Endodermal cell (in vitro differentiated cells): Measurements from ENCODE around the gene FAM47E. TPM values are rescaled to one million over a fixed set of nuclear protein-coding genes. Genes with fewer than 3 reads are reported as not detected.

ENCODE experiments used
- DNase-seq: peaks from one replicate; pipeline ENCODE4 v3.0.0-alpha.2; 2017
- H3K27ac ChIP-seq: 2 replicates; pipeline ENCODE4 v1.5.1; 2013; ENCODE audit warnings: mild to moderate bottlenecking, low read depth, low read length, moderate library complexity
- H3K27me3 ChIP-seq: 2 replicates; pipeline ENCODE4 v1.6.1; 2013; ENCODE audit warnings: mild to moderate bottlenecking, low read length, moderate library complexity; ENCODE audit not compliant: insufficient read depth, control insufficient read depth, poor library complexity, severe bottlenecking
- H3K36me3 ChIP-seq: 2 replicates; pipeline ENCODE4 v1.7.0; 2013; ENCODE audit warnings: mild to moderate bottlenecking, low read length, moderate library complexity; ENCODE audit not compliant: control insufficient read depth, insufficient read depth
- H3K4me1 ChIP-seq: one replicate; pipeline ENCODE4 v1.7.0; 2013; ENCODE audit warnings: low read length; ENCODE audit not compliant: control insufficient read depth, insufficient read depth
- H3K4me3 ChIP-seq: 2 replicates; pipeline ENCODE4 v1.5.1; 2013; ENCODE audit warnings: mild to moderate bottlenecking, low read length, moderate library complexity
- H3K9ac ChIP-seq: 2 replicates; pipeline ENCODE4 v1.6.1; 2013; ENCODE audit warnings: mild to moderate bottlenecking, low read length, moderate library complexity; ENCODE audit not compliant: poor library complexity, severe bottlenecking; ENCODE audit errors: extremely low read depth
- H3K9me3 ChIP-seq: 2 replicates; pipeline ENCODE4 v1.6.1; 2013; ENCODE audit warnings: mild to moderate bottlenecking, low read length, moderate library complexity; ENCODE audit not compliant: control insufficient read depth
- H3K27ac Mint-ChIP-seq: 2 replicates; pipeline ENCODE4 v1.8.0; 2020; ENCODE audit warnings: mixed read lengths
- H3K27me3 Mint-ChIP-seq: 2 replicates; pipeline ENCODE4 v1.8.0; 2021; ENCODE audit warnings: mild to moderate bottlenecking, mixed read lengths; ENCODE audit not compliant: insufficient read depth
- H3K36me3 Mint-ChIP-seq: 2 replicates; pipeline ENCODE4 v1.8.0; 2020; ENCODE audit warnings: low read depth, mixed read lengths
- H3K4me1 Mint-ChIP-seq: 2 replicates; pipeline ENCODE4 v1.8.0; 2020; ENCODE audit warnings: mixed read lengths
- H3K4me3 Mint-ChIP-seq: 2 replicates; pipeline ENCODE4 v1.8.0; 2020; ENCODE audit warnings: mild to moderate bottlenecking, moderate library complexity, mixed read lengths
- H3K9me3 Mint-ChIP-seq: 2 replicates; pipeline ENCODE4 v1.8.0; 2020; ENCODE audit warnings: mild to moderate bottlenecking, mixed read lengths
- CTCF ChIP-seq: fragments of 200-600 bp; sonication (generic); conservative IDR thresholded peaks from 2 replicates; pipeline ENCODE4 v1.5.0; 2021; ENCODE audit warnings: antibody characterized with exemption, mild to moderate bottlenecking
- WGBS, 2 experiments: methylation state at CpG; one replicate each; pipeline versions ENCODE4 v1.1.5 to v1.1.7; 2013; ENCODE audit warnings: missing lambda C conversion rate in 2 of 2, mixed read lengths in 1 of 2; ENCODE audit not compliant: insufficient coverage in 1 of 2, insufficient read length in 1 of 2; 5-methylcytosine and 5-hydroxymethylcytosine counted together
- total RNA-seq, 2 donors: library from RNA; stranded (reverse); fragmentation: NEBNext Ultra II Directional in 1 of 2; extraction: Animal tissue kit (Norgen Biotek cat#: 25700) in 1 of 2; gene quantifications; 2 replicates in 1 of 2; 3 replicates in 1 of 2; pipeline ENCODE4 v1.2.1, GENCODE V29; 2021

Gene FAM47E
- total RNA-seq, 2 donors from 2014 or later = 0.84 to 2.5 TPM

- no peaks in the 10 kb centered on the region for H3K36me3 ChIP-seq
- TF ChIP-seq CTCF = no peak
- no peak overlapping the region for H3K4me3 ChIP-seq
- peaks cover 5% of the 10 kb centered on the region for H3K9me3 ChIP-seq
- no peak overlapping the region for H3K27ac ChIP-seq
- H3K36me3 Mint-ChIP-seq = no peaks in the 10 kb centered on the region
- no peaks in the 10 kb centered on the region for H3K4me1 Mint-ChIP-seq
- DNase-seq = no peak
- peaks cover 14% of the 10 kb centered on the region for H3K9me3 Mint-ChIP-seq
- peaks cover 7% of the 10 kb centered on the region for H3K27me3 ChIP-seq
- H3K27ac Mint-ChIP-seq = no peak overlapping the region
- no peaks in the 10 kb centered on the region for H3K4me1 ChIP-seq
- peaks cover 25% of the 10 kb centered on the region for H3K27me3 Mint-ChIP-seq
- no peak overlapping the region for H3K9ac ChIP-seq
- H3K4me3 Mint-ChIP-seq = no peak overlapping the region
Observed at GRCh38 chr4:76298227-76298626, 46.7 kb downstream of the FAM47E start.

GRCh38 chr4:76300012-76300411, 48.5 kb downstream of the FAM47E start:
- Histone ChIP-seq H3K9ac (no peak overlapping the region), H3K27me3 (peaks cover 15% of the 10 kb centered on the region), H3K4me1 (no peaks in the 10 kb centered on the region), H3K9me3 (peaks cover 5% of the 10 kb centered on the region), H3K27ac (no peak overlapping the region), H3K4me3 (no peak overlapping the region), H3K36me3 (no peaks in the 10 kb centered on the region)
- no peaks in the 10 kb centered on the region for H3K4me1 Mint-ChIP-seq
- H3K27ac Mint-ChIP-seq = no peak overlapping the region
- peaks cover 14% of the 10 kb centered on the region for H3K9me3 Mint-ChIP-seq
- no peaks in the 10 kb centered on the region for H3K36me3 Mint-ChIP-seq
- WGBS, 2 experiments = 97 to 100% methylated on average over 3 to 4 of the region's 4 CpGs
- TF ChIP-seq CTCF = no peak
- DNase-seq = no peak
- no peak overlapping the region for H3K4me3 Mint-ChIP-seq
- H3K27me3 Mint-ChIP-seq = peaks cover 25% of the 10 kb centered on the region

GRCh38 chr4:76301068-76301774, 49.7 kb downstream of the FAM47E start:
- Histone ChIP-seq H3K9ac (no peak overlapping the region), H3K9me3 (peaks cover 5% of the 10 kb centered on the region), H3K4me3 (no peak overlapping the region), H3K4me1 (no peaks in the 10 kb centered on the region), H3K36me3 (no peaks in the 10 kb centered on the region), H3K27me3 (peaks cover 26% of the 10 kb centered on the region), H3K27ac (no peak overlapping the region)
- no peak for TF ChIP-seq CTCF
- peaks cover 29% of the 10 kb centered on the region for H3K27me3 Mint-ChIP-seq
- no peaks in the 10 kb centered on the region for H3K36me3 Mint-ChIP-seq
- DNase-seq = no peak
- 85 to 97% methylated on average over 4 of the region's 4 CpGs for WGBS, 2 experiments
- H3K27ac Mint-ChIP-seq = no peak overlapping the region
- peaks cover 13% of the 10 kb centered on the region for H3K9me3 Mint-ChIP-seq
- no peaks in the 10 kb centered on the region for H3K4me1 Mint-ChIP-seq
- H3K4me3 Mint-ChIP-seq = no peak overlapping the region
